ENCODE data around the gene IRAK1. TPM values are rescaled to one million over a fixed set of nuclear protein-coding genes. Genes with fewer than 3 reads are reported as not detected.
A peak's percentile ranks its signal among the peaks of the same experiment; 100 is the strongest.

IRAK1 gene
- total RNA-seq, 1 donor from 2014 or later = 96.9 TPM

DNA sequence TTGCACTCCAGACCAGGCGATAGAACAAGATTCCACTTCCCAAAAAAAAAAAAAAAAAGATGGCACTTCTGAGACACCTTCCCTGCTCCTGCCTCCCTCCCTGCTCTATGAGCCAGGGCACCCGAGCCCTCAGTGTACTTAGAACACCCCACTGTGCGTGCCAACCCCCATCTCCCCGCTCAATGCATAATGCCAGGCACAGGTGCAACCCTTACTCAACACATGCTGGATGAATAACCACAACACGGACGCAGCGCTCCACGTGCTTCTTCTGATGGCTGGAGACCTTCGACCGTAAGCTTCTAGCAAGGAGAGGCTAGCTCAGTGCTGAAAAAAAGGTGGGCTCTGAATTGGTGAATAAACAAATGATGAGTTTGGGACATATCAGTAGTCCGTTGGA, 19.9 kb upstream of the IRAK1 start:
- TF ChIP-seq, protein P1, sequence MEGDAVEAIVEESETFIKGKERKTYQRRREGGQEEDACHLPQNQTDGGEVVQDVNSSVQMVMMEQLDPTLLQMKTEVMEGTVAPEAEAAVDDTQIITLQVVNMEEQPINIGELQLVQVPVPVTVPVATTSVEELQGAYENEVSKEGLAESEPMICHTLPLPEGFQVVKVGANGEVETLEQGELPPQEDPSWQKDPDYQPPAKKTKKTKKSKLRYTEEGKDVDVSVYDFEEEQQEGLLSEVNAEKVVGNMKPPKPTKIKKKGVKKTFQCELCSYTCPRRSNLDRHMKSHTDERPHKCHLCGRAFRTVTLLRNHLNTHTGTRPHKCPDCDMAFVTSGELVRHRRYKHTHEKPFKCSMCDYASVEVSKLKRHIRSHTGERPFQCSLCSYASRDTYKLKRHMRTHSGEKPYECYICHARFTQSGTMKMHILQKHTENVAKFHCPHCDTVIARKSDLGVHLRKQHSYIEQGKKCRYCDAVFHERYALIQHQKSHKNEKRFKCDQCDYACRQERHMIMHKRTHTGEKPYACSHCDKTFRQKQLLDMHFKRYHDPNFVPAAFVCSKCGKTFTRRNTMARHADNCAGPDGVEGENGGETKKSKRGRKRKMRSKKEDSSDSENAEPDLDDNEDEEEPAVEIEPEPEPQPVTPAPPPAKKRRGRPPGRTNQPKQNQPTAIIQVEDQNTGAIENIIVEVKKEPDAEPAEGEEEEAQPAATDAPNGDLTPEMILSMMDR (IDR thresholded peaks at IDR 0.05; ENCODE audit: unreplicated experiment) = no peak
- H3K27ac Mint-ChIP-seq = peak overlapping the region; percentile 47
- no peaks in the 10 kb centered on the region for H3K27me3 Mint-ChIP-seq
- no peak overlapping the region for H3K4me3 Mint-ChIP-seq (ENCODE audit: low read depth)
- DNase-seq (ENCODE audit: low spot score, unreplicated experiment) = no peak
- H3K36me3 Mint-ChIP-seq (ENCODE audit: insufficient read depth) = peaks cover 3% of the 10 kb centered on the region
- peaks cover 8% of the 10 kb centered on the region for H3K9me3 Mint-ChIP-seq (ENCODE audit: low read depth)
- H3K4me1 Mint-ChIP-seq (ENCODE audit: low read depth) = no peaks in the 10 kb centered on the region

DNA sequence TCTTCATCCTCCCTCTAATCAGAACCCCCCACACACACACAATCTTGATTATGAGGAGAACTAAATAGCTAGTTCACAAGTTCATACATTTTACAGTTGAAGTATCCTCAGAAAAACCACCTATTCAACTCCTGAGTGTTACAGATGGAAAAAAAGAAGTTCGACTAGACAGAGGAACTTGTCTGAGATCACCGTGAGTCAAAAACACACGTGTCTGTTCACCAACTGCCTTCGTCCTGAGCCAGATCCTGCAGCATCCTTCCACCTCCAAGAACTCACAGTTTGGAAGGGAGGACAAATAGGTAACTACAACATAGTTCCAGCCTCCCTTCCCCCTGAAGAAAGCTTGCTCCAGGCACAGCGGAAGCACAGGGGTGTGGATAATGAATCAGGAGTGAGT, 19.0 kb upstream of the IRAK1 start:
- Mint-ChIP-seq H3K27ac (peak overlapping the region; percentile 46), H3K27me3 (no peaks in the 10 kb centered on the region), H3K4me1 (ENCODE audit: low read depth) (no peaks in the 10 kb centered on the region), H3K36me3 (ENCODE audit: insufficient read depth) (peaks cover 1% of the 10 kb centered on the region), H3K4me3 (ENCODE audit: low read depth) (no peak overlapping the region), H3K9me3 (ENCODE audit: low read depth) (peaks cover 8% of the 10 kb centered on the region)
- TF ChIP-seq, protein P1 (IDR thresholded peaks at IDR 0.05; ENCODE audit: unreplicated experiment) = no peak
- no peak for DNase-seq (ENCODE audit: low spot score, unreplicated experiment)

DNA sequence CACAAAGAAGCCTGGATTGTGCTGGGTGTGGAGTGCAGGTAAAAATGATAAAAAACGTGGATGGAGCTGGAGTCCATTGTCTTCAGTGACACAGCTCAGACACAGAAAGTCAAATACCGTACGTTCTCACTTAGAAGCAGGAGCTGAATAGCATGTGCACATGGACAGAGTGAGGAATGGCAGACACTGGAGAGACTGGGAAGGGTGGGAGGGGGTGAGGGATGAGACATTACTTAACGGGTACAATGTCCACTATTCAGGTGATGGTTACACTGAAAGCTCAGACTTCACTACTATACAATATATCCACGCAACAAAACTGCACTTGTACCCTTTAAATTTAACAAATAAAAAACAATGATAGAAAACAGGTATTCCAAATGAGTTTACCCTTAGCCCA, 18.1 kb upstream of the IRAK1 start:
- Mint-ChIP-seq H3K4me3 (ENCODE audit: low read depth) (no peak overlapping the region), H3K27ac (no peak overlapping the region), H3K36me3 (ENCODE audit: insufficient read depth) (peaks cover 1% of the 10 kb centered on the region), H3K27me3 (no peaks in the 10 kb centered on the region), H3K9me3 (ENCODE audit: low read depth) (peaks cover 8% of the 10 kb centered on the region), H3K4me1 (ENCODE audit: low read depth) (no peaks in the 10 kb centered on the region)
- TF ChIP-seq, protein P1 (IDR thresholded peaks at IDR 0.05; ENCODE audit: unreplicated experiment) = no peak
- no peak for DNase-seq (ENCODE audit: low spot score, unreplicated experiment)

DNA sequence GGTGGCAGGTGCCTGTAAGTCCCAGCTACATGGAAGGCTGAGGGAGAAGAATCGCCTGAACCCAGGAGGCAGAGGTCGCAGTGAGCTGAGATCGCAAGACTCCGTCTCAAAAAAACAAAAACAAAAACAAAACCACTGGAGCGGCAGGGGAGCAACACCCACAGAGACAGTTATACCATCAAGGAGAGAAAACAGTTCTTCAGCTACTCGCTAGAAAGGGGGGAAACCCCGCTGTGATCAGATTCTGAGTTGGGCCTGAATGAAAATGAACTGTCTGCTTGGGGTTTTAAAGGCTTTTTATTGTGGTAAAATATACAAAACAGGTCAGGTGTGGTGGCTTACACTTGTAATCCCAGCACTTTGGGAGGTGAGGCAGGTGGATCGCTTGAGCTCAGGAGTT, 16.8 kb upstream of the IRAK1 start:
- no peaks in the 10 kb centered on the region for H3K27me3 Mint-ChIP-seq
- H3K9me3 Mint-ChIP-seq (ENCODE audit: low read depth) = peaks cover 8% of the 10 kb centered on the region
- H3K4me3 Mint-ChIP-seq (ENCODE audit: low read depth) = no peak overlapping the region
- no peak for DNase-seq (ENCODE audit: low spot score, unreplicated experiment)
- H3K36me3 Mint-ChIP-seq (ENCODE audit: insufficient read depth) = peaks cover 5% of the 10 kb centered on the region
- H3K27ac Mint-ChIP-seq = peak overlapping the region; percentile 55
- TF ChIP-seq, protein P1 (IDR thresholded peaks at IDR 0.05; ENCODE audit: unreplicated experiment) = no peak
- H3K4me1 Mint-ChIP-seq (ENCODE audit: low read depth) = no peaks in the 10 kb centered on the region

DNA sequence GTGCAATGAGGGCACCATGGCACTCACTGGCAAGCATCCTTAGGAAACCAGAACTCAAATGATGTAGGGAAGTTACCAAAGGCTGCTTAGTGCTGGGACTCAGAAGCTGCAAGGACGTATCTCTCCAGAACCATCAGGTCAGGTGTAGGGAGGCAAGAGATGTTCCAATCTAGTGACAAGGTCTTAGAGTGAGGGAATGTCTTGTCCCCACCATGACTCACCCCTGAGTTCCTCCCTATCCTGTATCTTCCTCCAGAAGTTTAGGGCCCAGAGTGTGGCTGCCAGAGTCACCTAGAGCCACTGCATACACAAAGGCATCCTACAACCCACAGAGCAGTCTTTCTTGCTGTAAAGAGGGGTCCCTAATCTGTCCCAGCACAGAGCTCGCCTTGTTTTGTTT, 14.1 kb upstream of the IRAK1 start:
- TF ChIP-seq, protein P1 (IDR thresholded peaks at IDR 0.05; ENCODE audit: unreplicated experiment) = no peak
- Mint-ChIP-seq H3K9me3 (ENCODE audit: low read depth) (peaks cover 3% of the 10 kb centered on the region), H3K4me3 (ENCODE audit: low read depth) (no peak overlapping the region), H3K27me3 (no peaks in the 10 kb centered on the region), H3K27ac (no peak overlapping the region), H3K4me1 (ENCODE audit: low read depth) (no peaks in the 10 kb centered on the region), H3K36me3 (ENCODE audit: insufficient read depth) (peaks cover 4% of the 10 kb centered on the region)
- DNase-seq (ENCODE audit: low spot score, unreplicated experiment) = no peak
